Eye (tissue), 1 donor: ENCODE results near the gene MIER2.
"Not testable (repeated sequence)": the region's sequence is repeated elsewhere in the genome, so short reads cannot be mapped to it uniquely, and the experiment has no call there.

ENCODE experiments used
- DNase-seq: peaks from one replicate; pipeline ENCODE4 v3.0.0-alpha.2; 2015

Gene MIER2, protein sequence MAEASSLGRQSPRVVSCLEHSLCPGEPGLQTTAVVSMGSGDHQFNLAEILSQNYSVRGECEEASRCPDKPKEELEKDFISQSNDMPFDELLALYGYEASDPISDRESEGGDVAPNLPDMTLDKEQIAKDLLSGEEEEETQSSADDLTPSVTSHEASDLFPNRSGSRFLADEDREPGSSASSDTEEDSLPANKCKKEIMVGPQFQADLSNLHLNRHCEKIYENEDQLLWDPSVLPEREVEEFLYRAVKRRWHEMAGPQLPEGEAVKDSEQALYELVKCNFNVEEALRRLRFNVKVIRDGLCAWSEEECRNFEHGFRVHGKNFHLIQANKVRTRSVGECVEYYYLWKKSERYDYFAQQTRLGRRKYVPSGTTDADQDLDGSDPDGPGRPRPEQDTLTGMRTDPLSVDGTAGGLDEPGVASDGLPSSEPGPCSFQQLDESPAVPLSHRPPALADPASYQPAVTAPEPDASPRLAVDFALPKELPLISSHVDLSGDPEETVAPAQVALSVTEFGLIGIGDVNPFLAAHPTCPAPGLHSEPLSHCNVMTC

DNA sequence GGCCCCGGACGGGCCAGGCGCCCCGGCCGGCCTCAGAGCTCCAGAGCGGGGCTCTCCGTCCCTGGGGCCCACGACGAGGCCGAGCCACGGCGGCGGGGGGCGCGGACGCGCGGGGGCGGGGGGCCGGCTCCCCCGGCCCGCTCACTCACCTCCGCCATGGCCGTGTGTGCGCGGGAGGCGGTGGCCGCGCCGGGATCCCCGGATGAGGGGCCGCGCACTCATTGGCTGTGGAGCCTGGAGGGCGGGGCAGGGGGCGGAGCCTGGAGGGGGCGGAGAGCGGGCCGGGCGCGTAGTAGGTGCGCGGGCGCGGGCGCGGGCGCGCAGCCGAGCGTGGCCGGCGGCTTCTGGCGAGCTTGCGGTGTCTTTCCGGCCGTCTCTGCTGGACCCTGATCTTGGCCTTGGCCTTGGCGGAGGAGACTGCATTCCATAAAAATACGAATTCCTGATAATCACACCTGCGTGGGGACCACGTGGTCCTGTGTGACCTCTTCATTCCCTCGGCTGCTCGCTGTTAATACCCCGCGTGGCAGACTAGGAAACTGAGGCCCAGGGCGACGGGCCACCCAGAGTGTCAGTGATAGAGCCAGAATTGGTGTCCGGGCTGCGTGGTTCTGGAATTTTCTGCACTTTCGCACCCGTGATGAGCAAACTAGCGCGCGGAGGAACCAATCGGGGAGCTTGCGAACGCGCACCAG is at the start of gene MIER2:
Gene MIER2 (minus strand): TSS at position 172 of the 695 bp plus-strand sequence. CDS start 14 bp downstream, at position 158.
- peak; percentile 90 for DNase-seq

DNA sequence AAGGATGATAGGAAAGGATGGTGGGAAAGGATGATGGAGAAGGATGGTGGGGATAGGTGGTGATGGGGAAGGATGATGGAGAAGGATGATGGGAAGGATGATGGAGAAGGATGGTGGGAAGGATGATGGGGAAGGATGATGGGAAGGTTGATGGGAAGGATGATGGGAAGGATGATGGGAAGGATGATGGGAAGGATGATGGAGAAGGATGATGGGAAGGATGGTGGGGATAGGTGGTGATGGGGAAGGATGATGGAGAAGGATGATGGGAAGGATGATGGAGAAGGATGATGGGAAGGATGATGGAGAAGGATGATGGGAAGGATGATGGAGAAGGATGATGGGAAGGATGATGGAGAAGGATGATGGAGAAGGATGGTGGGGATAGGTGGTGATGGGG is 49.0 kb upstream of the MIER2 start:
- not testable (repeated sequence) for DNase-seq

DNA sequence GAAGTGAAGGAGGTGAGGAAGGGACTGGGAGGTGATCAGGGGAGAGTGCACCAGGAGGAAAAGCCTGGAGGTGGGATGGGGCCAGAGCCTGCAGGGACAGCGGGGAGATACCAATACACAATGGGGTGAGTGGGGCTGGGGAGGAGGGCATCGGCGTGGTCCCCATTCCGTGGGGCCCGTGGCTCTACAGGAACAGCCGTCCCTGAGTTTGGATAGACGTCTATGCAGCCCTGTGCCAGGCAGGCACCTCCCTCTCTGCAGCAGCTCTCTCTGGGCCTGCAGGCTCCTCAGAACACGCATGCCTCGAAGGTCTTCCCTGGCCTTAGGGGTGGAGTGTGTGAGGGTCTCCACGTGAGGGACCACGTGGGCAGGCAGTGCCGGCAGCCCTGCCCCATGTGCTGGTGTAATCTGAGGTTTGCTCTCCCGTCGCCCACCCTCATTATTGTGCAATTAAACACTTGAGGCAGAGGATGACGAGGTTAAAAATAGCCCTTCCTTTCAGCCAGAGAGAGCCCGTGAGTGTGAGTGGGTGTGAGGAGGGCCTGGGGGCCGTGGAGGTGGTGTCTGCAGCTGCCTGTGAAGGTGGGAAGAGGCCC is 47.9 kb upstream of the MIER2 start:
- no peak for DNase-seq

DNA sequence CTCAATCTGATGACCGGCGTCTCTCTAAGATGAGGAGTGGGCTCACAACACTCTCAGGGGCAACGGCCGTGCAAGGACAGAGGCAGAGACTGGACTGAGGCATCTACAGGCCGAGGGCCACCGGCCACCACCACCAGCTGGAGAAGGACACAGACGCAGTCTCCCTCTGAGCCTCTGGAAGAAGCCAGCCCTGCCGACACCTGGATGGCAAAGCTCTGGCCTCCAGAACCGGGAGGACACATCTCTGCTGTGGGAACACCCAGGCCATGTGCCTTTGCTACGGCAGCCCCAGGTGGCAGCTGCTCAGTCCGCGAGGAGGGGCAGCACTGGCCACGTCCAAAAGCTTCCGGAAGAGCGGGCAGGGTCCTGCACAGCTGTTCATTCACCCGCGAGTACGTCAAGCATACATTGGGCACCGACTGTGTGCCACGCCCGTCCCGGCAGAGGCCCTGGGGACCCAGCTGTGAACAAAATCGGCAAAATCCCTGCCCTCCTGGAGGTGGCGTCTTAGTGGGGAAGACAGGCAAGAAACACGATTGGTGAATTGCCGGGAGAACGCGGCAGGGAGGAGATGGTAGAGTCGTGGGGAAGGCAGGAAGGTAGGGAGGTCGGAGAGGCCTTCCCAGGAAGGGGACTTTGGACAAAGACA is 47.3 kb upstream of the MIER2 start:
- DNase-seq = no peak

DNA sequence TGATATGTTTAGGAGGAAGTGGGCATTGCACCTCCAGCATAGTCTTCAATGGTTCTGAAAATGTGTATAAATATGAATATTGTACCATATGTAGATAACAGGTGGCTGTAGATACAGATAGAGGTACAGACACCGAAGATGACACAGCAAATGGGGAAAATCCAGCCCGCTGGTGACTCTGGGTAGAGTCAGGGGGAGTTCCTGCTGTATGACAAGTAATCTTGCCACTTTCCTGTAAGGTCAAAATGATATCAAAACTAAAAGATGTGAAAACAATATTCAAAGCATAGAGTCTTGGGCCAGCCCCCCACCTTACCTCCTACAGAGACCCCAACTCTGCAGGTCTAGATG is 46.6 kb upstream of the MIER2 start:
- no peak for DNase-seq

DNA sequence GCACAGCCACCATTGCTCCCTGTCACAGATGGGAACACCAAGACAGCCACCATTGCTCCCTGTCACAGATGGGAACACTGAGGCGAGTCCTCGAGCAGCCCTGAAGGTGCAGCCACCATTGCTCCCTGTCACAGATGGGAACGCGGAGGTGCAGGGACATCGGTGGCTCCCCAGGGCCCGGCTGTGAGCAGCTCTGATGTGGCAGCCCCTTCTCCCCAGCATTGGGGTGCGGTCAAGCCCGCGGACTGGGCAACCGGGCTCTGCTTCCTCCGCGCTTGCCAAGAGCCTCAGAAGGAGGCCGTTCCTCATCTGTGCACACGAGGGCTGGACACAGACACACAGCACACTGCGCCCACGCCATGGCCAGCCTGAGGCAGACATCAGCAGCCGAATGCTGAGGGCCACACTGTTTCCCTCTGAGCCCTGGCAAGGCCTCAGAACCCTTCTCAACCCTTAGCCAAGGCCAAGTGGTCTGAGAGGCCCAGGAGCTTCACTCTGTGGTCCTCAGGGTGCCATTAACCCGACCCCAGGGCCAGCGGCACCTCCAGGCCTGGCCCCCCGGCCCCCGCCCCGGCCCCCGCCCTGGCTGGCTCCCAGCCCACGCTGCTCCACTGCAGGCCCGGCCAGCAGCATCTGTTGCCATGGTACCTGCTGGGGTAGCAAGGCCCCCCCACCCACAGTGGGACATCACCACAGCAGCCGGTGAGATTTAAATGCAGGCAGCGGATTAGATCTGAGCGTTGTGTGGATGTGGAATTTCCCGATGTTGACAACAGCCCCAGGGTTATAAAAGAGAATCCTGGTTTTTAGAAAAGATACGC is 46.0 kb upstream of the MIER2 start:
- no peak for DNase-seq

DNA sequence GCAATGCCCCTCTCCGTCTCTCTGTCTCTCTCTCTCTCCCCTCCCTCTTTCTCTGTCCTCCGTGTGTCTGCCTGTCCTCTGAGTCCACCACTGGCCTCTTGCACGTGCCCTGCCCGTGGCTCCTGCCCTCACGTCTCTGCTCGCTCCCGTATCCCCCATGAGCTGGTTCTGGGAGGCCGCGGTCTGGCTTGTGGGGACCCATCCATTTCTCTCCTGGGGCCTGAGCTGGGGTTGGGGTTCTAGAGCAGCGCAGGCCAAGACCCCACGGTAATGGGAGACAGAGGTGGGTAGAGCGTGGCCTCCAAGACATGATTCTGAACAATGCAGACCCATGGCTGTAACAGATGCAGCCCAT is 45.3 kb upstream of the MIER2 start:
- DNase-seq = no peak

DNA sequence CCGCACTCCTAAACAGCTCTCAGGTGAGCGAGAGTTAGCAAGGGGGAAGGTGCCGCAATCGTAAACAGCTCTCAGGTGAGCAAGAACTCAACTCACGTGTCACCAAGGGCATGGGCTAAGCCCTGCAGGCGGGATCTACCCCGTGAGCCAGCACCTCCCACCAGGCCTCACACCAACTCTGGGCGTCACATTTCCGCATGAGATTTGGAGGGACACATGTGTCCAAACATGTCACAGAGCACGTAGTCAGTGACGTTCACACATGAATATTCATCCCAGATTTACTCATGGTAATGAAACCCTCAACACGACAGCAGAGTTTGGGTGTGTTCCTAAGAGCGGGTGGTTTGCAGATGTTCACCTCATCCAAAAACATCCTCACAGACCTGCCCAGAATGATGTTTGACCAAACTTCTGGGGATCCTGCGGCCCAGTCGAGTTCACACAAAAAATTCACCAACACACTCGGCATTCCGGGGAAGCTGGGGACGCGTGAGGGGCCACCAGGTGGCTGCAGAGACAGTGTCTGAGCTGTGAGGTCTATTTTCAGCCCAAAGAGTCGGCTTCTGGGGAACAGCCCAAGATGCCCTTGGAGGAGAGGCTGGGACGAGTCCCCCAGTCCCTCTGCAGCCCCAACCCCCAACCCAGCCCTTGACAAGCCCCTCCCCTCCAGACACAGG is 44.8 kb upstream of the MIER2 start:
- no peak for DNase-seq

DNA sequence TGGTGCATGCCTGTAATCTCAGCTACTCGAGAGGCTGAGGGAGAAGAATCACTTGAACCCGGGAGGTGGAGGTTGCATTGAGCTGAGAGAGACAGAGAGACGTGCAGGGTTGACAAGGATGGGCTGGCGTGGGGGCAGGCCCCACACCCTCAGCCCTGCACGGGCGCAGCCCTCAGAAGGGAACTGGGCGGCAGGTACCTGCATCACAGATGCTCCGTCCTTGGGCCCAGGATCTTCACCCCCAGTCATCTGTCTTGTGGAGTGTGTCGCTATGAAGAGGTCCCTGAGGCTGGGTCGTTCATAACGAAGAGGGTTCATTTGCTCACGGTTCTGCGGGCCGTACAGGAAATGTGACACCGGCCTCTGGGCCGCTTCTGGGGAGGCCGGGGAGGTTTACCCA is 44.1 kb upstream of the MIER2 start:
- DNase-seq = no peak

DNA sequence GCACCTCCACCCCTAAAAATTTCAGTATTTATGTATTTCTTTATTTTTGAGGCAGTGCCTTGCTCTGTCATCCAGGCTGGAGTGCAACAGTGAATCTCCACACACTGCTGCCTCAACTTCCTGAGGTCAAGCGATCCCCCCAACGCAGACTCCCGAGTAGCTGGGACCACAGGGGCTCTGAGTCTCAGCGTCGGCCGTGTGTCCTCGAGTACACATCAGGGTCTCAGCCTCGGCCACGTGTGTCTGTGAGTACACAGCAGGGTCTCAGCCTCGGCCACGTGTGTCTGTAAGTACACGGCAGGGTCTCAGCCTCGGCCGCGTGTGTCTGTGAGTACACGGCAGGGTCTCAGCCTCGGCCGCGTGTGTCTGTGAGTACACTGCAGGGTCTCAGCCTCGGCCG is 43.2 kb upstream of the MIER2 start:
- no peak for DNase-seq

DNA sequence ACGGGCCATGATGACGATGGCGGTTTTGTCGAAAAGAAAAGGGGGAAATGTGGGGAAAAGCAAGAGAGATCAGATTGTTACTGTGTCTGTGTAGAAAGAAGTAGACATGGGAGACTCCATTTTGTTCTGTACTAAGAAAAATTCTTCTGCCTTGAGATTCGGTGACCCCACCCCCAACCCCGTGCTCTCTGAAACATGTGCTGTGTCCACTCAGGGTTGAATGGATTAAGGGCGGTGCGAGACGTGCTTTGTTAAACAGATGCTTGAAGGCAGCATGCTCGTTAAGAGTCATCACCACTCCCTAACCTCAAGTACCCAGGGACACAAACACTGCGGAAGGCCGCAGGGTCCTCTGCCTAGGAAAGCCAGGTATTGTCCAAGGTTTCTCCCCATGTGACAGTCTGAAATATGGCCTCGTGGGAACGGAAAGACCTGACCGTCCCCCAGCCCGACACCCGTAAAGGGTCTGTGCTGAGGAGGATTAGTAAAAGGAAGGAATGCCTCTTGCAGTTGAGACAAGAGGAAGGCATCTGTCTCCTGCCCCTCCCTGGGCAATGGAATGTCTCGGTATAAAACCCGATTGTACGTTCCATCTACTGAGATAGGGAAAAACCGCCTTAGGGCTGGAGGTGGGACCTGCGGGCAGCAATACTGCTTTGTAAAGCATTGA is 42.2 kb upstream of the MIER2 start:
- peak; percentile 55 for DNase-seq

DNA sequence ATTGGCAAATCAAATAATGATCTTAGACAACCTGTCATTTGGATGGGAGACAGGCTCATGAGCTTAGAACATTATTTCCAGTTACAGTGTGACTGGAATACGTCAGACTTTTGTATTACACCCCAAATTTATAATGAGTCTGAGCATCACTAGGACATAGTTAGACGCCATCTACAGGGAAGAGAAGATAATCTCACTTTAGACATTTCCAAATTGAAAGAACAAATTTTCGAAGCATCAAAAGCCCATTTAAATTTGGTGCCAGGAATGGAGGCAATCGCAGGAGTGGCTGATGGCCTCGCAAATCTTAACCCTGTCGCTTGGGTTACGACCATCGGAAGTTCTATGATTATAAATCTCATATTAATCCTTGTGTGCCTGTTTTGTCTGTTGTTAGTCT is 41.6 kb upstream of the MIER2 start:
- DNase-seq = not testable (repeated sequence)

DNA sequence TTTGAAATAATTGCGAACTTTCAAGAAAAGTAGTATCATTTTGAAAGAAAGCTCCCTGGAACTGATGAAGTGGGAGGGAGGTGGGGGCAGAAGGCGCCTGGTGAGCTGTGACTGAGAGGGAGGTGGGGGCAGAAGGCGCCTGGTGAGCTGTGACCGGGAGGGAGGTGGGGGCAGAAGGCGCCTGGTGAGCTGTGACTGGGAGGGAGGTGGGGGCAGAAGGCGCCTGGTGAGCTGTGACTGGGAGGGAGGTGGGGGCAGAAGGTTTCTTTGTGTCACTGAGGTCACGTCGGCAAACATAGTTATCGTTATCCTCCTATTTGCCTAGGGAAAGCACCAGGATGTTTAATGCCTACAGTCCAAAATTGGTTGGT is 40.2 kb upstream of the MIER2 start:
- DNase-seq = no peak

DNA sequence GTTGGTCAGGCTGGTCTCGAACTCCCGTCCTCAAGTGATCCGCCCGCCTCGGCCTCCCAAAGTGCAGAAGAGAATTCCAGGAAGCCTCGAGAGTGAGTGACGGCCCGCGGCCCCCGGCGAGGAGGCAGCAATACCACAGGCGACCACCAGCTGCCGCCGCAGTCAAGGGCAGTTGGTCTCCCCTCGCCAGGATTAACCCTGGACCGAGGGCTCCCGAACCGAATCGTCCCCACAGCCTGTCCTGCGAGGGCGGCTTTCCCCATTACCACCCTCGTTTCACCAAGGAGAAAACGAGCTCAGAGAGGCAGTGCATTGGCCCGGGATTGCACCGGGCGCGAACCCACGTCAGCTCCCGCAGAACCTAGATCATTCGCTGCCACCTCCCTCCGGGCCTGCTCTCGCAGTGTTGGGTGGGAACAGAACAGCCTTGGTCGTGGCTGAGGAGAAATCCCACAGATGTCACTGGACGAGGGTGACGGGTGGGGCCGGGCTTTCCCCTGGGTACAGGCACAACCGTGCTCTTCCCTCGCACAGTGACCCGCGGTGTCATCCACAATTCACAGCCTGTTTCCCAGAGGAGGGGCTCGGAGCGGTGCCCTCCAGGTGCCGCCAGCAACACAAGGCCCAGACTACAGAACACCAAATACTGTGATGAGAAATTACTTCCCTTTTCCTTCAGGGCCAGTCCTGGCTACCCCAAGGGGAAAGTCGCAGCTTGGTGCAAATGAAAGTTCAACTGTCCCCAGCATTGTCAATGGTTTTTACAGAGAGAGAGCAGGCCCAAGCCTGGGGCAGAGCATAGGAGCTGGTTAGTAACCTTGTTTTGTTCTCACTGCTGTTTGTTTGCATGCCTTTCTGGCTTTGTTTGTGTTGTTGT is 39.6 kb upstream of the MIER2 start:
- peak; percentile 67 for DNase-seq

DNA sequence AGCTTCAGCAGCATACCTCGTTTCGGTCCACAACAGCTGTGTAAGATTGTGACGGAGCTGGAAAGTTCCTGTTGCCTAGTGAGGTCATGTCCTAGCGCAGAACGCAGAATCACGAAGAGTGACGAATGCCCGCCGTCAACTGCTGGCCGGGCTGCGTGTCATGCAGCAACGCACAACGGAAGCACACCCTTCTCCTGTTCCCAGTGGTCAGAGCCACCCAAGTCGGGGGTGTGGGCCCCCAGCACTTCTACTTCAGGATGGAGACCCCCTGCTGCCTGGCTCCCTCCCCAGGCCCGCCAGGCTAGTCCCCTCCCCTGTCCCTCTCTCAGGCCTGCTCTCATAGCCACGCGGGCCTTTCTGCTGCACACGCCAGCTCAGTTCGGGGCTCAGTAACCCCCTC is 38.4 kb upstream of the MIER2 start:
- no peak for DNase-seq

DNA sequence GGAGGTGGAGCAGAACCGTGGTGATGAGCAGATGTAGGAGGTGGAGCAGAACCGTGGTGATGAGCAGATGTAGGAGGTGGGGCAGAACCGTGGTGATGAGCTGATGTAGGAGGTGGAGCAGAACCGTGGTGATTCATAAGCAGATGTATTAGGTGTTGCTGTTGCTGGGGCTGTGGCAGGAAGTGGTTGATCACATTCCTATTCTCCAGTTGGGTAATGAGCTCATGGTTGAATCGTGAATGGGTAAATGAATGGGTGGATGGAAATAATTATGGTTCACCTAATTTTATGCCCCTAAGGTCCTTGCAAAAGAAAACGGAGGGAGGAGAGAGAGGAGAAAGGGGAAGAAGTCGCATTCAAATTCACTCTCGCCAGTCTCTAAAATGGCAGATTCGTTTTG is 38.0 kb upstream of the MIER2 start:
- not testable (repeated sequence) for DNase-seq

DNA sequence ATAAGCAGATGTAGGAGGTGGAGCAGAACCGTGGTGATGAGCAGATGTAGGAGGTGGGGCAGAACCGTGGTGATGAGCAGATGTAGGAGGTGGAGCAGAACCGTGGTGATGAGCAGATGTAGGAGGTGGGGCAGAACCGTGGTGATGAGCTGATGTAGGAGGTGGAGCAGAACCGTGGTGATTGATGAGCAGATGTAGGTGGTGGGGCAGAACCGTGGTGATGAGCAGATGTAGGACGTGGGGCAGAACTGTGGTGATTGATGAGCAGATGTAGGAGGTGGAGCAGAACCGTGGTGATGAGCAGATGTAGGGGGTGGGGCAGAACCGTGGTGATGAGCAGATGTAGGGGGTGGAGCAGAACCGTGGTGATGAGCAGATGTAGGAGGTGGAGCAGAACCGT is 37.3 kb upstream of the MIER2 start:
- DNase-seq = not testable (repeated sequence)

DNA sequence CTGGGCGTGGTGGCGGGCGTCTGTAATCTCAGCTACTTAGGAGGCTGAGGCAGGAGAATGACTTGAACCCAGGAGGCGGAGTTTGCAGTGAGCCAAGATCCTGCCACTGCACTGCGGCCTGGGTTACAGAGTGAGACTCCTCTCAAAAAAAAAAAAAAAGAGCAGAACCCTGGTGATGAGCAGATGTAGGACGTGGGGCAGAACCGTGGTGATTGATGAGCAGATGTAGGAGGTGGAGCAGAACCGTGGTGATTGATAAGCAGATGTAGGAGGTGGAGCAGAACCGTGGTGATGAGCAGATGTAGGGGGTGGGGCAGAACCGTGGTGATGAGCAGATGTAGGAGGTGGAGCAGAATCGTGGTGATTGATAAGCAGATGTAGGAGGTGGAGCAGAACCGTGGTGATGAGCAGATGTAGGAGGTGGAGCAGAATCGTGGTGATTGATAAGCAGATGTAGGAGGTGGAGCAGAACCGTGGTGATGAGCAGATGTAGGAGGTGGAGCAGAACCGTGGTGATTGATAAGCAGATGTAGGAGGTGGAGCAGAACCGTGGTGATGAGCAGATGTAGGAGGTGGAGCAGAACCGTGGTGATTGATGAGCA is 36.1 kb upstream of the MIER2 start:
- DNase-seq = not testable (repeated sequence)

DNA sequence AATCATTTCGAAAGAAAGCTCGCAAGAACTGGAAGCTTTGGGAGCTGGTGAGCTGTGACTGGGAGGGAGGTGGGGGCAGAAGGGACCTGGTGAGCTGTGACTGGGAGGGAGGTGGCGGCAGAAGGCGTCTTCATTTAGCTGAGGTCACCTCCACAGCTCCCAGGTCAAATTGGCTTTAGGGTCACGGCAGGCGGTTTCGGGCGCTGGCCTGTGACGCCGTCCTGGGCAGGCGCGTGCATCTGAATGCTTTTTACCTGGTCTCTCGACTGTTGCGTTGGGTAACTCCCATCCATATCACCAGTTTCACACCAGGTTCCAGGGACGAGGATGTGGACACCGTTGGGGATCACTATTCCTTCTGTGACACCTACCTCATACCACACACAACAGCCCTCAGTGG is 35.2 kb upstream of the MIER2 start:
- no peak for DNase-seq

DNA sequence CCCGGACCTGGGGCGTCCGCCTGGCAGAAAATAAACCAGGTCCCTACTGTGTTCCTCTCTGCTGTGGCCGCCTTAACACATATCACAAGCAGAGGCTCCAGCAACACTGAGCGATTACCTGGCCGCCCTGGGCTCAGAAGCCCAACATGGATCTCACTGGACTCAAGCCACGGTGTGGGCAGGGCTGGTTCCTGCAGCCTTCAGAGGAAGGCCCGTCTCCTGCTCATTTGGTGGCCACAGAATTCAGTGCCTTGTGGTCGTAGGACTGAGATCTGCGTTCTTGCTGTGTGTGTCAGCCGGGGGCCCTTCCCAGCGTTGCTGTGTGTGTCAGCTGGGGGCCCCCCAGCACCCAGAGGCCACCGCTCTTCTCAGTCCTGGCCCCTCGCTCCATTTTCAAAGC is 34.1 kb upstream of the MIER2 start:
- DNase-seq = no peak
